Superior temporal gyrus (tissue), 1 donor: ENCODE results near the gene PODN.

Source experiments
- DNase-seq: peaks from one replicate; pipeline ENCODE4 v3.0.0-alpha.2; 2016; ENCODE audit errors: extremely low spot score

Gene PODN

GRCh38 chr1:53074313-53075154 lies 12.5 kb downstream of the PODN start:
- DNase-seq: no peak

GRCh38 chr1:53075206-53075605 lies 13.2 kb downstream of the PODN start:
- DNase-seq: no peak

- no peak for DNase-seq
Observed at GRCh38 chr1:53075761-53076163, 13.7 kb downstream of the PODN start.

GRCh38 chr1:53076165-53076564 lies 14.2 kb downstream of the PODN start:
- DNase-seq: no peak

- no peak for DNase-seq
Observed at GRCh38 chr1:53076721-53077598, 14.9 kb downstream of the PODN start.

GRCh38 chr1:53077599-53077965 lies 15.6 kb downstream of the PODN start:
- DNase-seq: no peak

- DNase-seq: no peak
Observed at GRCh38 chr1:53078333-53079101, 16.5 kb downstream of the PODN start.

- no peak for DNase-seq
Observed at GRCh38 chr1:53079251-53079650, 17.2 kb downstream of the PODN start.

- no peak for DNase-seq
Observed at GRCh38 chr1:53080041-53080440, 18.0 kb downstream of the PODN start.

- no peak for DNase-seq
Observed at GRCh38 chr1:53080769-53081168, 18.8 kb downstream of the PODN start.

GRCh38 chr1:53081384-53082066 lies 19.5 kb downstream of the PODN start:
- no peak for DNase-seq

- no peak for DNase-seq
Observed at GRCh38 chr1:53082826-53083455, 20.9 kb downstream of the PODN start.

GRCh38 chr1:53083636-53084588 lies 21.9 kb downstream of the PODN start:
- no peak for DNase-seq

- DNase-seq: no peak
Observed at GRCh38 chr1:53084589-53084971, 22.6 kb downstream of the PODN start.

- DNase-seq: no peak
Observed at GRCh38 chr1:53085405-53085804, 23.4 kb downstream of the PODN start.

GRCh38 chr1:53086491-53087070 lies 24.6 kb downstream of the PODN start:
- DNase-seq: no peak

GRCh38 chr1:53087332-53088285 lies 25.6 kb downstream of the PODN start:
- no peak for DNase-seq

- no peak for DNase-seq
Observed at GRCh38 chr1:53088616-53089300, 26.7 kb downstream of the PODN start.
